Measurements from ENCODE around the gene ENTREP1.

The ENTREP1 gene

DNA sequence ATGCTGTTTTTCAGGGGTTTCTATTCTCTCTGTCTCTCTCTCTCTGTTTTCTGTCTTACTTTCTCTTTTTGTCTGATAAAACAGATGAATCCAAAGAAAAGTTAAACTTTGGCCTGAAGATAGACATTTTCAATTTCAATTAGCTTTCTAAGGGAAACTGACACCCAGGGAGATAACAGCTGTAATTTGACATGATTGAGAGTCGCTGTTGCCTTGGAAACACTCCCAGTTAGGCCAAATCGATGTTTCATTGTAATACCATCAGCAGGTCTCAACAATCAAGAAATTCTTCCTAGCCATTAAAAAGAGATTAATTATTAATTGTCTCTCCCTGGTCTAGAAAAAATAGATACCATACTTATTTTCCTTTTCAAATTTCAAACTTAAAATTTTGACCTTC lies 53.0 kb downstream of the ENTREP1 start:
- no peak for DNase-seq (ENCODE audit: low read depth)
- TF ChIP-seq, protein P1, sequence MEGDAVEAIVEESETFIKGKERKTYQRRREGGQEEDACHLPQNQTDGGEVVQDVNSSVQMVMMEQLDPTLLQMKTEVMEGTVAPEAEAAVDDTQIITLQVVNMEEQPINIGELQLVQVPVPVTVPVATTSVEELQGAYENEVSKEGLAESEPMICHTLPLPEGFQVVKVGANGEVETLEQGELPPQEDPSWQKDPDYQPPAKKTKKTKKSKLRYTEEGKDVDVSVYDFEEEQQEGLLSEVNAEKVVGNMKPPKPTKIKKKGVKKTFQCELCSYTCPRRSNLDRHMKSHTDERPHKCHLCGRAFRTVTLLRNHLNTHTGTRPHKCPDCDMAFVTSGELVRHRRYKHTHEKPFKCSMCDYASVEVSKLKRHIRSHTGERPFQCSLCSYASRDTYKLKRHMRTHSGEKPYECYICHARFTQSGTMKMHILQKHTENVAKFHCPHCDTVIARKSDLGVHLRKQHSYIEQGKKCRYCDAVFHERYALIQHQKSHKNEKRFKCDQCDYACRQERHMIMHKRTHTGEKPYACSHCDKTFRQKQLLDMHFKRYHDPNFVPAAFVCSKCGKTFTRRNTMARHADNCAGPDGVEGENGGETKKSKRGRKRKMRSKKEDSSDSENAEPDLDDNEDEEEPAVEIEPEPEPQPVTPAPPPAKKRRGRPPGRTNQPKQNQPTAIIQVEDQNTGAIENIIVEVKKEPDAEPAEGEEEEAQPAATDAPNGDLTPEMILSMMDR (IDR thresholded peaks at IDR 0.05; ENCODE audit: low read depth, low read length, missing control alignments) = no peak
- no peak overlapping the region for H3K4me3 ChIP-seq (ENCODE audit: low read depth, low read length)

DNA sequence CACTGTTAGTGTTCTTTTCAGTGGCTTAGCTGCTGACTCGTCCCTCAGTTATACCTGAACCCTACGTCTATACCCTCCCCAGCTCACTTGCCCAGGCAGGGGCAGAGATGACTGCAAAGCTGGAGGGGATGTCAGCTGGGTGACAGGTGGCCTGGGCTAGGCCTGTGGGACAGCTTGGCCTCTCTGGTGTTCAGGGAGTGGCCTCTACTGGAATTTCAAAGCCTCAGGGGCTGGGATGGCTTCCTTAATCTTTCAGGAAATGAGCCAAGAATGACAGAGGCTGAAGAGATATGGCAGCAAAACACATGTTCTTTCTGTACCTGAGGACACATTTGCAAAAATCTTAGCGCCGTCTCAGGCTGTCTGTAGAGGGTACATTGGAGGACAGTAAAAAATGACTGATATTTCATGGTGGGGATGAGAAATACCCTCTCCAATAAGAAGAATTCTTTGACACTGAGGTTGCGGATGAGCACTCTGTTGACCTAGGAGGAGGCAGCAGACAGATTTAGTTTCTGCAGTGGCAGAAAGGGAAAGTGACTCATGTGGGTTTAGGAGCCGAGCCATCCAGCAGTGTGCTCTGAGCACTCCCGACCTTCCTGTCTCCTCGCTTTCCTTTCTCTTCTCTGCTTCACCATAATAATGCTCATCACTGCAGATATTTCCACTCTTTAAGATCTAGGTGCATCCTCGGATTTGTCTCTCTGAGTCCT lies 54.4 kb downstream of the ENTREP1 start:
- H3K4me3 ChIP-seq (ENCODE audit: low read depth, low read length) = no peak overlapping the region
- TF ChIP-seq, protein P1 (IDR thresholded peaks at IDR 0.05; ENCODE audit: low read depth, low read length, missing control alignments) = no peak
- DNase-seq (ENCODE audit: low read depth) = no peak

DNA sequence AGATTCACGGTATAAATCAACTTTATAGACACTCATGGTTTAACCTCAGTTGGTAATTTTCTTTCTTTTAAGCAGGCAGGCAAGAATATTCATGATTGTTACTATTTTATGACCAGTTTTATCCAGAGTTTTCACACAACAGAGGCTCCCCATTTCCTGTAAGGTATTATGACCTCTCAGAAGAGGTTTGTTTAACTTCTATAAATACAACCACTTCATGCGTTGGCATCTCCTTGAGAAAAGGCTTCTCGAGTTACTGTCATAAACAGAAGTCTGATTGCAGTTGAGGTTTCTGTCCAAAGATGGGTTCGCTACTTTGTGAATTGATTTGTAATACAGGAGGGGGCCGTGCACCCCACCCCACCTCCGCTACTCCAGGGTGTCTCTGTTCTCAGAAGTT lies 55.3 kb downstream of the ENTREP1 start:
- DNase-seq (ENCODE audit: low read depth) = no peak
- no peak overlapping the region for H3K4me3 ChIP-seq (ENCODE audit: low read depth, low read length)
- TF ChIP-seq, protein P1 (IDR thresholded peaks at IDR 0.05; ENCODE audit: low read depth, low read length, missing control alignments) = no peak

DNA sequence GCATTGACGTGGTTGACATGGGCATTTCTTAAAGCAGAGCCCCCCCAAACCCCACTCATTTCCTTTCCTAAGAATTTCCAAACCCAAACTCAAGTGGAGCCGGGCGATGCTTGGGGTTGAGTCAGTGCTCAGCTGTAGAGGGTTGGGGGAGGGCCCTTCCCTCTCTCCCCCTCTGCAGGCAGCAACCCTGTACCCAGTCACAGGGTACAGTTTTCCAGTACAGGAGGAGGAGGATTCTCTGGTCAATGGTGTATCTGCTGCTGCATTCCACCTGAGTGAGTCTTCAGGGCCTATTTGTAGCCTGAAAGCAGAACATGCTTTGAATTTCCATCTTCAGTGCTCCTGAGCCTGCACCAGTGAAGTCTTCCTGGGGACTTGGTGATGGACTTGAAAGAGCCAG lies 55.8 kb downstream of the ENTREP1 start:
- H3K4me3 ChIP-seq (ENCODE audit: low read depth, low read length) = no peak overlapping the region
- TF ChIP-seq, protein P1 (IDR thresholded peaks at IDR 0.05; ENCODE audit: low read depth, low read length, missing control alignments) = no peak
- no peak for DNase-seq (ENCODE audit: low read depth)

DNA sequence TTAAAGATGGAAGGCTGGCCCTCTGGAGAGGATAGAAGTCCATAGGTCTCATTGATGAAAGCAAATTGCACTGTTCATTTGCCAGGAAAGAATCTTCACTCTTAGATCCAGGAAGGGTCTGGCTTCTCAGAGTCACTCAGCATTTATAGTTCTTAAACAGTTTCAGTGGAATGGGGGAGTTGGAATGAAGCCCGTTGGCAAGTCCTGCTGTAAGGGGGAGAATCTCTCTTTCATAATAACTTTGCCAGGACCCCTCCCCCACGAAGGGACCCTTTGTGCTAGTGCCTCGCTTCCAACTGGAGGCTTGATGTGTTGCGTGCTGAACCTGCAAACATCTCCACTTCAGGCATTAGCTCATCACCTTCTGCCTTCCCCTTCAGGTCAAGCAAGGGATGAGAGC lies 57.1 kb downstream of the ENTREP1 start:
- TF ChIP-seq, protein P1 (IDR thresholded peaks at IDR 0.05; ENCODE audit: low read depth, low read length, missing control alignments) = no peak
- H3K4me3 ChIP-seq (ENCODE audit: low read depth, low read length) = no peak overlapping the region
- no peak for DNase-seq (ENCODE audit: low read depth)

DNA sequence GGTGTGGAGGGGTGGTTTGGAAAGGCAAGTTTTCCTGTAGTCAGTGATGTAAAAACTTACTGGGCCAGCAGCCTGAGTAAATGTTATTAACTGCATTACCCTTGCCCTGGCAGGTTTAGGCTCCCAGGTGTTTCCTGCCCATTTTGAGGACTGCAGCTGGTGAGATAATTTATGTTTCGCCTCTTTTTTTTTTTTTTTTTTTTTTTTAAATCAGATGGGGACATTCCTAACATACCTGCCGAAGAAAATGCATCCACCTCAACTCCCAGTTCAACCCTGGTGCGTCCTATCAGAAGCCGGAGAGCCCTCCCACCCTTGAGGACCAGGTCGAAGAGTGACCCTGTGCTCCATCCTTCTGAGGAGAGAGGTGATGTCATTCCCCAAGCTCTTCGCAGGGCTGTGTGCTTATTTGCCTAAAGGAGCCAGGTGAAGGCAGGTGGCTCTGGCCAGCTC lies 60.6 kb downstream of the ENTREP1 start:
- no peak overlapping the region for H3K4me3 ChIP-seq (ENCODE audit: low read depth, low read length)
- DNase-seq (ENCODE audit: low read depth) = no peak
- TF ChIP-seq, protein P1 (IDR thresholded peaks at IDR 0.05; ENCODE audit: low read depth, low read length, missing control alignments) = no peak

DNA sequence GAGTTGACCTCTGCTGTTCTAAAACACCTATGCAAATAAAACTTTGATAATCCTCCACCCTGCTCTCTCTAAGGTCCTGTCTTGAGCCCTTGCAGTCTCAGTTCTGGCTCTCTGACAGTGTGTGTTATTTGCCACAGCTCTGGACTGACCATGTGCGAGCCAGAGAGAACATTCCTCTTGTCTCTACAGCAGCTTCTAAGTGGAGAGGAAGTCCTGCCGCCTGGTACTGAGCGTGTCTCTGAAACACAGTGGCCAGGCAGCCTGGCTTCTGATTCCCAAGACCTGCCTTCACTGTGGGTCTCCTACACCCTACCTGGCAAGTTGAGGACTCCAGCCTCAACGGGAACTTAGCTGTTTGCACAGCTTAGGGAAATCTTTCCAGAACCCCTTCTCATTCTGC lies 61.6 kb downstream of the ENTREP1 start:
- TF ChIP-seq, protein P1 (IDR thresholded peaks at IDR 0.05; ENCODE audit: low read depth, low read length, missing control alignments) = no peak
- DNase-seq (ENCODE audit: low read depth) = no peak
- H3K4me3 ChIP-seq (ENCODE audit: low read depth, low read length) = no peak overlapping the region

All from GM12864 (cell line).